PC-9 (cell line): Measurements from ENCODE around the gene RASGEF1C. TPM values are rescaled to one million over a fixed set of nuclear protein-coding genes. Genes with fewer than 3 reads are reported as not detected.
A peak's percentile ranks its signal among the peaks of the same experiment; 100 is the strongest.

Experiments
- BruUV-seq: library from RNA; stranded (reverse); fragments of 400-500 nt; replicated peaks from 2 replicates; lab custom pipeline; 2021; lab: Mats Ljungman, UMichigan
- CTCF ChIA-PET: fragments of 300-600 bp; sonication (Branson Sonifier 250); formaldehyde crosslinking; loops from one replicate; lab custom pipeline; 2022; ENCODE audit warnings: antibody characterized with exemption; lab: Charles Lee
- POLR2A ChIA-PET: fragments of 300-600 bp; sonication (Branson Sonifier 250); formaldehyde crosslinking; loops from one replicate; lab custom pipeline; 2022; ENCODE audit warnings: antibody characterized with exemption; ENCODE audit not compliant: unreplicated experiment; lab: Charles Lee
- DNase-seq, 2 experiments: peaks; one replicate each; pipeline versions ENCODE4 v3.0.0 to v3.0.0-alpha.2; 2015 to 2022; ENCODE audit warnings: mixed read lengths in 1 of 2
- H2AFZ ChIP-seq: fragments of 200-600 bp; sonication (generic); 2 replicates; pipeline ENCODE4 v1.8.1; 2017; ENCODE audit warnings: antibody characterized with exemption
- H3F3A ChIP-seq: fragments of 200-600 bp; sonication (generic); 2 replicates; pipeline ENCODE4 v1.8.1; 2017; ENCODE audit warnings: antibody characterized with exemption, mild to moderate bottlenecking, low read depth; ENCODE audit not compliant: insufficient read depth
- H3K27ac ChIP-seq: fragments of 200-600 bp; sonication (generic); 2 replicates; pipeline ENCODE4 v1.6.1; 2016; ENCODE audit warnings: mixed run types
- H3K27me3 ChIP-seq: fragments of 200-600 bp; sonication (generic); 2 replicates; pipeline ENCODE4 v1.6.1; 2016; ENCODE audit warnings: low read depth, mixed run types; ENCODE audit not compliant: insufficient read depth
- H3K36me3 ChIP-seq: fragments of 200-600 bp; sonication (generic); 2 replicates; pipeline ENCODE4 v1.6.1; 2016; ENCODE audit warnings: low read depth, mixed run types
- H3K4me1 ChIP-seq: fragments of 200-600 bp; sonication (generic); replicated peaks from 2 replicates; pipeline ENCODE4 v1.6.1; 2016; ENCODE audit warnings: mixed run types; ENCODE audit not compliant: insufficient read depth
- H3K4me2 ChIP-seq: fragments of 200-600 bp; sonication (generic); 2 replicates; pipeline ENCODE4 v1.6.1; 2017; ENCODE audit warnings: mixed run types
- H3K4me3 ChIP-seq: fragments of 200-600 bp; sonication (generic); 2 replicates; pipeline ENCODE4 v1.6.1; 2016; ENCODE audit warnings: mixed run types
- H3K79me2 ChIP-seq: fragments of 200-600 bp; sonication (generic); 2 replicates; pipeline ENCODE4 v1.6.1; 2017; ENCODE audit warnings: low read depth, mixed run types
- H3K9me2 ChIP-seq: fragments of 200-600 bp; sonication (generic); 2 replicates; pipeline ENCODE4 v1.8.1; 2017; ENCODE audit warnings: mild to moderate bottlenecking; ENCODE audit not compliant: insufficient read depth
- H3K9me3 ChIP-seq: fragments of 200-600 bp; sonication (generic); 2 replicates; pipeline ENCODE4 v1.8.1; 2016; ENCODE audit warnings: low read depth; ENCODE audit not compliant: insufficient read depth
- H4K20me1 ChIP-seq: fragments of 200-600 bp; sonication (generic); 2 replicates; pipeline ENCODE4 v1.8.1; 2017; ENCODE audit not compliant: insufficient read depth
- EZH2 ChIP-seq: fragments of 200-600 bp; sonication (generic); IDR thresholded peaks from 2 replicates; pipeline ENCODE4 v1.8.0; 2017; ENCODE audit warnings: antibody characterized with exemption, low read depth
- intact Hi-C: fragments of 100-400 bp; cut with micrococcal nuclease; formaldehyde crosslinking; loops from one replicate; pipeline ENCODE4 v1.10.0; 2022; ENCODE audit not compliant: unreplicated experiment
- total RNA-seq: library from RNA; stranded (reverse); gene quantifications from 2 replicates; pipeline ENCODE4 v1.2.3, GENCODE V29; 2021
- TF ChIP-seq, protein P1 (sequence below): fragments of 200-600 bp; sonication (generic); conservative IDR thresholded peaks from 2 replicates; pipeline ENCODE4 v1.6.1; 2017; ENCODE audit warnings: mixed run types, antibody characterized with exemption, mild to moderate bottlenecking, moderate library complexity

RASGEF1C gene
- total RNA-seq, 1 experiment from 2014 or later: not detected

DNA sequence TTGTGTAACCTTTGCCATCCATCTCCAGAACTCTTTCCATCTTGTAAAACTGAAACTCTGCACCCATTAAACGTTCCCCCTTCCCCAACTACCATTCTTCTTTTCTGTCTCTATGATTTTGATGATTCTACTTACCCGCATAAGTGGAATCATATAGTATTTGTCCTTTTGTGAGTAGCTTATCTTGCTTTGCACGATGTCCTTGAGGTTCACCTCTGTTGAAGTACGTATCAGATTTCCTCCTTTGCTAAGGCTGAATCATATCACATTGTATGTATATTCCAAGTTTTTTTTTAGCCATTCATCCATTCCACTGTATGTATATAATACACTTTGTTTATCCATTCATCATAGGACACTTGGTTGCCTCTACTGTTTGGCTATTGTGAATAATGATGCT is 134.5 kb downstream of the RASGEF1C start:
- intact Hi-C loops: loop anchor here (5.0 kb wide), 2 partner anchors 162 to 522 kb away; partner anchors contain the start of gene RUFY1
- BruUV-seq: no TSS peak
- TF ChIP-seq EZH2: no peak
- TF ChIP-seq, protein P1, sequence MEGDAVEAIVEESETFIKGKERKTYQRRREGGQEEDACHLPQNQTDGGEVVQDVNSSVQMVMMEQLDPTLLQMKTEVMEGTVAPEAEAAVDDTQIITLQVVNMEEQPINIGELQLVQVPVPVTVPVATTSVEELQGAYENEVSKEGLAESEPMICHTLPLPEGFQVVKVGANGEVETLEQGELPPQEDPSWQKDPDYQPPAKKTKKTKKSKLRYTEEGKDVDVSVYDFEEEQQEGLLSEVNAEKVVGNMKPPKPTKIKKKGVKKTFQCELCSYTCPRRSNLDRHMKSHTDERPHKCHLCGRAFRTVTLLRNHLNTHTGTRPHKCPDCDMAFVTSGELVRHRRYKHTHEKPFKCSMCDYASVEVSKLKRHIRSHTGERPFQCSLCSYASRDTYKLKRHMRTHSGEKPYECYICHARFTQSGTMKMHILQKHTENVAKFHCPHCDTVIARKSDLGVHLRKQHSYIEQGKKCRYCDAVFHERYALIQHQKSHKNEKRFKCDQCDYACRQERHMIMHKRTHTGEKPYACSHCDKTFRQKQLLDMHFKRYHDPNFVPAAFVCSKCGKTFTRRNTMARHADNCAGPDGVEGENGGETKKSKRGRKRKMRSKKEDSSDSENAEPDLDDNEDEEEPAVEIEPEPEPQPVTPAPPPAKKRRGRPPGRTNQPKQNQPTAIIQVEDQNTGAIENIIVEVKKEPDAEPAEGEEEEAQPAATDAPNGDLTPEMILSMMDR: no peak

DNA sequence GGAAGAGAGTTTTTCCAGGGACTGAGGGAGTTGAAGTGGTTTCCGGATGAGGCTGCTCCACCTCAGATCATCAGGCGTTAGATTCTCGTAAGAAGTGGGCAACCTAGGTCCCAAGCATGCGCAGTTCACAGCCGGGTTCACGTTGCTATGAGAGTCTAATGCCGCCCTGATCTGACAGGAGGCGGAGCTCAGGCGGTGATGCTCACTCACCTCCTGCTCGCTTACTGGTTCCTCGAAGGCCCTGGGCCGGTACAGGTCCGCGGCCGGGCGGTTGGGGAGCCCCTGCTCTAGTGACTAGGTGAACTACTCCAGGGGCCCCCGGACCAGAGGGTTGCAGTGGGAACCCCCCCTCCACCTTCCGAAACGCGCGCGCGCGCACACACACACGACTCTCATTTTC is 136.5 kb downstream of the RASGEF1C start:
- TF ChIP-seq EZH2: no peak
- TF ChIP-seq, protein P1: no peak

More for the DNA sequence above, 134.5 kb downstream of the RASGEF1C start:
- Histone ChIP-seq H3F3A (no peaks in the 10 kb centered on the region), H3K9me3 (peaks cover 7% of the 10 kb centered on the region; the same call in 1 of the 2 replicates), H3K36me3 (no peaks in the 10 kb centered on the region), H3K4me1 (peaks cover 13% of the 10 kb centered on the region), H2AFZ (no peak overlapping the region), H3K79me2 (peaks cover 13% of the 10 kb centered on the region), H4K20me1 (no peaks in the 10 kb centered on the region), H3K4me3 (no peak overlapping the region), H3K27me3 (0 out of 2 replicates have a peak, but pooled peaks cover 7% of the 10 kb centered on the region), H3K4me2 (no peak overlapping the region), H3K27ac (no peak overlapping the region), H3K9me2 (no peaks in the 10 kb centered on the region)
- ChIA-PET POLR2A (no interaction called here), CTCF (no interaction called here)
- no peak for DNase-seq

DNA sequence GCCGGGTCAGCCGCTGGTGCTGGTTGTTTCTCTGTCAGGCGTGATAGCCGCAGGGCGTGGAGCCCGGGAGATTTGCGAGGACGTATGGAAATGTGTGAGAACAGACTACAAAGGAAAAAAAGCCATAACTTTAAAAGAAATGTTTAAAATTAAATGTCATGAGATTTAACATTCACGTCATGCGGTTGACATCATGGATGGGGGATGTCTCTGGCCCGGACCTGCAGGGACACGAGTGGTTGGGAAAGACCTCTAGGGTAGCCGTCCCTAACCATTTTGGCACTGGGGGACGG is 136.8 kb downstream of the RASGEF1C start:
- Histone ChIP-seq H4K20me1 (no peaks in the 10 kb centered on the region; the same call in 1 of the 2 replicates), H3K79me2 (peaks cover 34% of the 10 kb centered on the region), H3K9me3 (peaks cover 7% of the 10 kb centered on the region; the same call in 1 of the 2 replicates), H2AFZ (0 out of 2 replicates have a peak overlapping the region, but pooled peaks have one; percentile 78), H3K27me3 (no peaks in the 10 kb centered on the region), H3K36me3 (no peaks in the 10 kb centered on the region), H3K9me2 (no peaks in the 10 kb centered on the region), H3K4me3 (peak overlapping the region; percentile 78; the same call in 1 of the 2 replicates), H3K4me1 (peaks cover 20% of the 10 kb centered on the region), H3K27ac (no peak overlapping the region), H3F3A (no peaks in the 10 kb centered on the region), H3K4me2 (peak overlapping the region; percentile 62)
- ChIA-PET CTCF (no interaction called here), POLR2A (no interaction called here)
- TF ChIP-seq, protein P1: no peak
- no peak for TF ChIP-seq EZH2
- intact Hi-C loops: loop anchor here (5.0 kb wide), 2 partner anchors 160 to 520 kb away; partner anchors contain the start of gene RUFY1
- DNase-seq: no peak
- BruUV-seq: no TSS peak

More for the DNA sequence above, 136.5 kb downstream of the RASGEF1C start:
- intact Hi-C loops: loop anchor here (5.0 kb wide), 2 partner anchors 160 to 520 kb away; partner anchors contain the start of gene RUFY1
- Histone ChIP-seq H3K4me2 (no peak overlapping the region), H3K4me3 (peak overlapping the region; percentile 78; the same call in 1 of the 2 replicates), H3K9me2 (no peaks in the 10 kb centered on the region), H3F3A (no peaks in the 10 kb centered on the region), H3K4me1 (peaks cover 20% of the 10 kb centered on the region), H3K79me2 (peaks cover 31% of the 10 kb centered on the region), H3K27me3 (no peaks in the 10 kb centered on the region), H3K27ac (no peak overlapping the region), H4K20me1 (no peaks in the 10 kb centered on the region; the same call in 1 of the 2 replicates), H3K9me3 (peaks cover 7% of the 10 kb centered on the region; the same call in 1 of the 2 replicates), H2AFZ (no peak overlapping the region), H3K36me3 (no peaks in the 10 kb centered on the region)
- ChIA-PET CTCF (no interaction called here), POLR2A (no interaction called here)
- DNase-seq: no peak
- BruUV-seq: no TSS peak
